Muscle of back (tissue), 11 donors: Measurements from ENCODE around the gene ITGBL1. TPM values are rescaled to one million over a fixed set of nuclear protein-coding genes. Genes with fewer than 3 reads are reported as not detected.
A peak's percentile ranks its signal among the peaks of the same experiment; 100 is the strongest.

Experiments used
- DNase-seq, 3 donors: peaks; one replicate each; pipeline versions ENCODE4 v3.0.0 to v3.0.0-alpha.2; 2013
- polyA plus RNA-seq, 10 donors: library from polyadenylated mRNA; unstranded; fragments of 120-200 nt; gene quantifications; one replicate each; pipeline ENCODE4 v1.2.1, GENCODE V29; 2013; ENCODE audit not compliant: insufficient read length in 10 of 10

ITGBL1 gene
- polyA plus RNA-seq, 10 donors, result 0.21 to 7.2 (median 3.0) TPM

DNA sequence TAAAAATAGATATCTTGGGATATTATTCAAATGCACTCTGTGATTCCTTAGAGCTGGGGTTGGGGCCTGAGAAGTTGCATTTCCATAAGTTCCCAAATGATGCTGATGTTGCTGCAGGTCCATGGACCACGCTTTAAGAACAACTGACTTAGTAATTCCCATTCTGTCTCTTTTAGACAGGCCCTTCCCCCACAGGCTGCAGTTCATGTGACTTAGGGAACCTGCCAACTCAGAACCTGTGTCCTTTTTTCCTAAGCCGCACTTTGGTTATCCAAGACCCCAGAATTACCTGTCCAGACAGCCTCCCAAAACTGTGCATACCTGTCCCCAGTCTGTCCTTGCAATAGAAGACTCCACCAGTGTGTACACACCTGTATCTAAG lies 1.7 kb upstream of the ITGBL1 start:
- no peak for DNase-seq

DNA sequence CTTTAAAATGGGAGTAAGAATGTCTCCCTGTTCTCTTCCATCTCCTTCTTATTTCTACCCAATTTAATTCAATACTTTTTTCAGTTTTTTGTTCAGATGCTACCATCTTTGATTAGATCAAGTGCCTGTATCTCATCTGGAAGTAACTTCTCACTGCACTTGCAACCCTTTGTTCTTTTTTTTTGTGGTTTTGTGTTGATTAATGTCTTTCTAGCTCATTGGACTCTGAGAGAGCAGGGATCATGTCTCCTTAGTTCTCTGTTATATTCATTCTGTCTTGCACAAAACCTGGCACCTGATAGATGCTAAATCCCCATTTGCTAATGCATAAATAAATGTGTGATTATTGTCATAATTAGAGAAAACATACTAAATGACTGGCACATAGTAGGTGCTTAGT lies 834 bp upstream of the ITGBL1 start:
- no peak for DNase-seq

DNA sequence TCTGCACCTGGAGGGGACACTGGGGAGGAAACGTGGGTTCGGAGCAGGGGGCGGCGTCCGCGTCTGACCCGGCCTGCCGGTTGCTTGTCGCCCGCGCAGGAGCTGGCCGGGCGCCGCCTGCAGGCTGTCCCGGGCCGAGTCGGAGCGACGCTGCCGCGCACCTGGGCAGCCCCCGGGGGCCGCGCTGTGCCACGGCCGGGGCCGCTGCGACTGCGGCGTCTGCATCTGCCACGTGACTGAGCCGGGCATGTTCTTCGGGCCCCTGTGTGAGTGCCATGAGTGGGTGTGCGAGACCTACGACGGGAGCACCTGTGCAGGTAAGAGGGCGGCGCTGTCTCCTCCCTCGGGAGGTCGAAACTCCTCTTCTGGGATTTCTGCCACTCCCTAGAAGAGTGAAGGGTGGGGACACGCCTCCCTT lies 1.3 kb downstream of the ITGBL1 start:
- peak in 1 of 3 donors; percentile 11 for DNase-seq

DNA sequence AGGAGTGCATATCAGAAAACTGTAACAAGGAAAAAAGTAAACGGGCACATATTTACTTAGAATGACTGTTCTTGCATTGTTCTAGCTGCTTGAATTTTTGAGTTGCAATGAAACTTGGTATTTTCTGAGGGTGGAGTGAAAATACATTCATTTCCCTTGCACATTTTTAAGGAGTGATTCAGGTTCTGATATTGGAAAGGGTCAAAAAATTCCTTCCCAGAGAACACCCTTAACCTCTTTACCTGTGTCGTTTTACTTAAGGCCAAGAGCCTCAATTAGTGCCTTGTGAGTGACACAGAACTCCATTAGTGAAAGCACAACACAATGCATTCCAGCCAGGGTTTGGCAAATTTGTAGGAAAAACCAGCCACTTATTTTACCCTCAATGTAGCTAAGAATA lies 2.3 kb downstream of the ITGBL1 start:
- DNase-seq, result peak in 1 of 3 donors; percentile 13

DNA sequence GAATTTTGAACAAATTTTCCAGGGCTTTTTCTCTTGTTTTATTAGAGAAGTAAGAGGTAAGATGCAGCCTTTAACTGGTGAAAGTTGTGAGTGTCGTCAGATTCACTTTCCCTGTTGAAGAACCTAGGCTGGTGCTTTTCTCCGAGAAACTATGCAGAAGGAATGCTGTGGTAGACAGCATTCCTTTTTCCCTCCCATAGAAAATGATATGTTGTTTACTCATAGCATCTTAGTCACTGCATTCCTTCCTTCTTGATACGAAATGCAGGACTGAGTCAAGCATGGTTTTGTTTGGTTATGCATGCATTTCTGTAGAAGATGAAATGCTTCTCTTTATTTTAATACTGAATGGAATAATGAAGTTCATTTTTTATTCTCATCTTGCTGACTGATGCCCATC lies 3.4 kb downstream of the ITGBL1 start:
- peak in 1 of 3 donors; percentile 85 for DNase-seq

DNA sequence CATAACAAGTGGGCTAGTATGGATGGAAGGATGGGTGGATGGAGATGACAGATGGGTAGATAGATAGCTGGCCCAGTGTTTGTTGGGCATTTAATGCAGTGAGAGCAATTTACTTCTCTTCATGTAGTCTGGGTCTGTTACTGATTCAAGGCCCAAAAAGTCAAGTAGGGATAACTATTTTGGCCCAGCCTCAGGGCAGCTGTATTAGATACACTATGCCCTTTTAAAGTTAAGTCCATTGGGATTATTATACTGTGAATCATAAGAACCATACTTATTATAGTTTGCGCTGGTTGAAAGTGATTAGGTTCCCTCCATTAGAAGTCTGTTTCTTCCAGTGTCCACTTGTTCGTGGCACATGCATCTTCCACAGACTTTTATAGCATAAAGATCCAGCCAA lies 4.7 kb downstream of the ITGBL1 start:
- no peak for DNase-seq

DNA sequence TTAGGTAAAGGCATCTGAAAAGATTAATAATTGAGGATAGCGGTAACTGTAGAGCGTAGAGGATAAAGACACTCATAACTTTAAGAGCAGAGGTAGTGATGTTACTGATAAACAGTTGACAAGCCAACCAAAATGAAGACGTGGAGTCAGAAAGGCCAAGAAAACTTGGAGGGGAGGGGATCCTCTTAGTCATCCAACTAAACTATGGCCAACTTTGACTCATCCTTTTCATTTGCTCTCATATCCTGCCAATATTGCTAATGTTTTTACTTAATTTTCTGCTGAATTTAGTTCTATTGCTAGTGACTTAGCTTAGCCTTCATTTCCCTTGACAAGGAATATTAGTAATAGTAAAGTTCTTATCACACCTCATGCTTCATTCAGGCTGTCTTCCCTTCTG lies 13.4 kb downstream of the ITGBL1 start:
- DNase-seq, result no peak

DNA sequence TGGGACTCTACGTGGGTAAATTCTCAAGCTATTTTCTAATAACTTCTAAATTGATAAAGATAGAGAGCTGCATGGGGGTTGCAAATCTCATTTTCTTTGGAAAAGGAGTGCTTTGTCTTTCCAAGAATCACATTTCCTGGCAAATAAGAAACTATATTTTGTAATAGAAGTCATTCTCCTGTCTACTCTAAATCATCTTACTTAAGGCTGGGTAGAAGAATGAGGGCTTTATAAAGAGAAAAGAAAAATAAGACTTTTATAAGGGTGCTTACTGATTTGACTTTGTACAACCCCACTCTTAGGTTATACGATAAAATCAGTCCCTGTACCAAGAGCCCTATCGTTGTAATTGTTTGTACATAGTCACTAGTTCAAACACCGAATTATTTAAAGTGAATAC lies 14.9 kb downstream of the ITGBL1 start:
- no peak for DNase-seq

DNA sequence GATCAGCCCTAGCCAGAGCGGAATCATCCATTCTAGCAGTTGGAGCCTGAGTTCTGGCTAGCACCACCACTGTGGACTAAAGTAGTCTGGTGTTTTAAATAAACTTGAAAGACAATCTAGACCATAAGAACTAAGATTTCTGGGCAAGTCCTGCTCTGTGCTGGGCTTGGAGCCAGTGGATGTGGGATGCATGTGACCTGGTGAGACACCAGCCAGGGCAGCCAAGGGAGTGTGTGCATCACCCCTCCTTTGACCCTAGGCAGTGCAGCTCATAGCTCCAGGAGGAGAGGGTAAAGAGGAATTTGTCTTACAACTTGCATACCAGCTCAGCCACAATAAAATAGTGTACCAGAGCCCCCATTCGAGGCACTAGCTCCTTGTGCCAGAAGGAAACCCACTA lies 21.0 kb downstream of the ITGBL1 start:
- no peak for DNase-seq

DNA sequence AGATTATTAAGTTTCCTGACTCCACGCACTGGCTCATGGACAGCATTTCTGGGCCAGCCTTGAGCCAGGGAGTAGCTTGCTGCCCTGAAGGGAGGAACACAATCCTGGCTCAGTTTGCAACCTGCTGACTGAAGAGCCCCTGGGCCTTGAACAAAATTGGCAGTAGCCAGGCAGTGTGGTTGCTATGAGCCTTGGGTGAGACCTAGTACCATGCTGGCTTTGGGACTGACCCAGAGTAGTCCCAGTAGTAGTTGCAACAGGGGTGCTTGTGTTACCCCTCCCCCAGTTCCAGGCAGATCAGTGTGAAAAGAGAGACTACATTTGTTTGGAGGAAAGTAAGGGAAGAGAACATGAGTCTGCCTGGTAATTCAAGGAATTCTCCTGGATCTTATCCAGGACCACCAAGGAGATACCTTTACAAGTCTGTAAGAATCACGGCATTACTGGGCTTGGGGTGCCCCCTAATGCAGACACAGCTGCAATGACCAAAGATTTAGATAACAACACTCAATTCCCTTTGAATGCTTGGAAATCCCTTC lies 22.0 kb downstream of the ITGBL1 start:
- peak in 2 of 3 donors; percentile 15 to 84 for DNase-seq

DNA sequence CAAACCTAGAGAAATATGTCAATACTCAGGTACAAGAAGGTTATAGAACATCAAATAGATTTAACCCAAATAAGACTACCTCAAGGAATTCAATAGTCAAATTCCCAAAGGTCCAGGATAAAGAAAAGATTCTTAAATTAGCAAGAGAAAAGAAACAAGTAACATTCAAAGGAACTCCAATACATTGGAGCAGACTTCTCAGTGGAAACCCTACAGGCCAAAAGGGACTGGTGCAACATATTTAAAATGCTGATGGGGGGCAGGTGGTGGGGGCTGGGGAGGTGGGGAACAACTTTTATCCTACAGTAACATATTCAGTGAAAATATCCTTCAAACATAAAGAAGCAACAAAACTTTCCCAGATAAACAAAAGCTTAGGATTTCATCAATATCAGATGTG lies 23.1 kb downstream of the ITGBL1 start:
- no peak for DNase-seq

DNA sequence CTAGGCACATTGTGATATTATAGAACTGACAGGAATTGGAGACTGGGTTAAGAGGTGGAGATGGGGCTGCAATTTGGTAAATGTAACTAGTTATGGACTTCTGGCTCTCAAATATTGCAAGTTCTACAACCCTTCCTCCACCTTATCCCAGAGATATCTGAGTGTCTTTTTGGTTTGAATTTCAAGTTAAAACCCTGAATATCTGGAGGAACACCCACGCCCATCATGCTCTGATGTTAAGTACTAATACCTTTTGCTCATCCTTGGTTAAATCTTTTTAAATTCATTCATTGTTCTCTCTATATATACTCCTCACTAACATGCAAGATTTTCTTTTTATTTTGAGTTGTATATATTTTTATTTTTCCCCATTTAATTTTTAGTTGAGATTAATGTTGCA lies 28.9 kb downstream of the ITGBL1 start:
- DNase-seq, result no peak

DNA sequence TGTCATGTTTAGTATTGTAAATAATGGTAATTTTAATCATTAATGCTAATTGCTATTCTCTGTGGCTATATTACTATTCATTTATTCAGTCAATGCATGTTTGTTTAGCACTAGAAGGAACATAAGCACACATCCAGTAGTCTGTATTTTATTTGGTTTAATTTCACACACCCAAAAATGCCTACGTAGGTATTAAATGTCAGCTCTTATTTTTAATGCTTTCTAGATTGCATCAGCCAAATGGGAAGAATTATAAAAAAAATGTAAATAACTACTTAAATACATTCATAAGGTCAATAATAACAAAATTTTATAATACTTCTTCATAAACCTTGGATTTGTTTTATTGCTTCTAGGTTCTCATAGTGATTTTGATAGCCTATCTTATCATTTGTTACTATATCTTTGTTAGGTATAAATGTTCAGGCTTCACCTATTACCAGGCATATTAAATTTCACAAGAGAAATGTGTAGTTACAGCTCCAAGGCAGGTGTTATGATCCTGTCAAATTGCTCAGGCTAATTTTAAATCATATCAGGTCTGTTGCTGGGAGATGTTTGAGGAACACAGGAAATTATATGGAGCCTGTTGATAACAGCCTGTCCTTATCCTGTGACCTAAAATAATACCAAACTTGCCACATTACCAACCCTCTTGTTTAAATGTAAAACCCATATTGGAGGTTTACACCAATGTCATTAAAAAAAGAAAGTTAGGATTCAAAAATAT lies 34.4 kb downstream of the ITGBL1 start:
- no peak for DNase-seq

DNA sequence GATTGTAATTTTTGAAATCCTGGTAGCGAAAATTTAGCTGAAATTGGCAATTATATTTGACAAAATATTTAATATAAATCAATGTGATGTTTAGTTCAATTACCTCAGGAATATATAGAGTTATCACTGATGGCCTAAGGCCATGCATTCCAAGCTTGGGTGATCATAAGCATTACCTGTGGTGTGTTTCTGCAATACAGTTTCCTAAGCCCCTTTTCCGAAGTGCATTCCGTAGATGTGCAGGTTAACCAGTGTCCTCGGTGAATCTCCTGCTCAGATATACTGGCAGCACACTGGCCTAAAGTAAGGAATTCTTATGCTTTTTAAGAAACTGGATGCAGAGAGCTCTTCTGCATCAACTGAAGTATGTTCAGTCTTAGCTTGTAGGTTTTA lies 35.0 kb downstream of the ITGBL1 start:
- no peak for DNase-seq

DNA sequence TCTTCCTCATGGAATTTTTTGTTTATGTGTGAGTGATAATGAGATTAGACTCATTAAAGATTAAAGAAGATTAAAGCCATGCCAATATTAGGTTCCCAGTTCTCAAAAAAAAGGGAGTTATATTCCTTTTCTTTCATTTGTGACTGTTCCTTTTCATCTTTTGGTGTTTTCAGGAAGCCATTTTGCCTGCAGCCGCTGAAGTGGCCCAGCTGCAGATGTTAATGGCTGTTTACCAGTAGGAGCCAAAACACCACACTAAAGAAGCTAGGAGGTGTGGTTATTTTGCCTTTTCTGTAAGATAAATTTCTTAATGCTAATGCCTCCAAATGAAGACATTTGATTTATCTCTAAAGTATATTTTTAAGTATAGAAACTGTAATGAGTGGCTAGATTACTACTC lies 36.3 kb downstream of the ITGBL1 start:
- no peak for DNase-seq

DNA sequence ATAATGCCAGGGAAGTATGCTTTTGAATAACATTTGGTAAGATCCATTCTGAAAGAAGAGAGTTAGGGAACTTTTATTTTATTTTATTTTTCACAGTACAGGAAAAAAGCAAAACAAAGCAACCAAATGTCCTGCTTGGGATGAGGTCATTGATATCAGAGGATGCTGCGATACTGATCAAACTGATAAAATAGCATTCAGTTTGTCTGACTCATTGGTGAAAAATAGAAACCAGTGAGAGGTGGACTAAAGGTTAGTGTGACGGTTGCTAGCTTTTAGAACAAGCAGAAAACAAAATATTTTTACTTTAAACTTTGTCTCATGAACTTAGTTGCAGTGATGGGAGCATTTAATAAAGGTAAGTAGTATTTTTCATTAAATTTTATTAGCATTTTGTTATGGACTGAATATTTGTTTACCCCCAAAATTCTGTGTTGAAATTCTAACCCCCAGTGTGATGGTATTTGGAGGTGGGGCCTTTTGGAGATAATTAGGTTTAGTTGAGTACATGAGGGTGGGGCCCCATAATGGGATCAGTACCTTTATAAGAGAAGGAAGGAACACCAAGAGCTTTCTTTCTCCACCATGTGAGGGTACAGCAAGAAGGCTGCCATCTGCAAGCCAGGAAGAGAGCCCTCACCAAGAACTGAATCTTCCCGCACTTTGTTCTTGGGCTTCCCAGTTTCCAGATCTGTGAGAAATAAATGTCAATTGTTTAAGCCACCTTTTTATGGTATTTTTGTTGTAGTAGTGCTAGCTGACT lies 37.3 kb downstream of the ITGBL1 start:
- DNase-seq, result no peak

DNA sequence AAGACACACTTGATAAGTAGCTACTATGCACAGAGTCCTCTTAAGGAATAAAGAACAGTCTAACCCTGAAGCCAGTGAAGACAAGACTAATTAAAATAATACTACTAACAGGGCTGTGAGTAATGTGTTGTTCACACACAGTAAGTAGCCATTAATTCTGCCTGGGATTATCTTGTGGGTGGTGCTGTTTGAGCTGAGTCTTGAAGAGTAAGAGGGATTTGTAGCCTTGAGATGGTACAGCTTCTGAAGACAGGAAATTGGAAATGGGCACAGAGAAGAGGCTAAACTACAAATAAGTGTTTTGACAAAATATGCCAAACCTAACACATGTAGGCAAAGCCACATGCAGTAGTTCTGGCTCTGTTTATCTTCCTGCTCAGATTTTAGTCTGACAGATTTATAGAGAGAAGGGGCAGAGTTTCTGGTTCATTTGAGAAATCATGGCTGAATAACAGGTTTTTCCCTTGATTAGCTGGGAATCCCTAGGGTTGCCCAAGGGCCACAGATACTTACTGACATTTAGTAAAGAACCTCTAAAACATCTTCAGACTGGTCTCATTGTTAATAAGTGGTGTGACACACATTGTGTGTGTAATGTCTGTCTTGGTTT lies 38.0 kb downstream of the ITGBL1 start:
- DNase-seq, result no peak

DNA sequence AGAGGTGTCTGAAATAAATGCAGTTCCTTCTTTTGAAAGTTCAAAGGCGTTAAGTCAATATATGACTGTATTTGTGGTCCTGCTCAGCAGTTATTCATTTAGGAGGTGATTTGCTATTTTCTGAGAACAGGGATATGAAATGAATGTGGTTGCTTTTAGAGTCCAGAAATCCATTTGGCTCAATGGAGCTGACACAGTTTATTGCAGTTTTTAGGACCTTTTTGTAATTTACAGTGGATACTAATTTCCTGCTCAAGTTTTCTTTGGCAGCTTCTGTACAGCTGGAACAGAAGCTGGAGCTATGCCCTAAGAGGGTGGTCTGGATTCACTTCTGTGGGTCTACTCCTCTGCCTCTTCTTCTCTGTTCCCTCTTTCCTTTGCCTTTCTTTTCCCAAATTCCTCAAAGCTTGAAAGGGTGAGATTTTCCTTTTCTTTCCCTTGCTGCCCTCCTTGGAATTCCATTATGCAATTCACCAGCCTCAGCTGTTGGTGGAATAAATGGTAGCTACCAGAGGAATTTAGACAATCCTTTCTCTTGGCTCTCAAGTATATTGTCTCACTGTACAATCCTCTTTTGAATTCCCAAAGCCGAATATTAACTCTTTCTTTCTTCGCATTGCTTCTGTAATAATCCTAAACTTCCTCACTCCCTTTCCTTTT lies 39.9 kb downstream of the ITGBL1 start:
- no peak for DNase-seq

DNA sequence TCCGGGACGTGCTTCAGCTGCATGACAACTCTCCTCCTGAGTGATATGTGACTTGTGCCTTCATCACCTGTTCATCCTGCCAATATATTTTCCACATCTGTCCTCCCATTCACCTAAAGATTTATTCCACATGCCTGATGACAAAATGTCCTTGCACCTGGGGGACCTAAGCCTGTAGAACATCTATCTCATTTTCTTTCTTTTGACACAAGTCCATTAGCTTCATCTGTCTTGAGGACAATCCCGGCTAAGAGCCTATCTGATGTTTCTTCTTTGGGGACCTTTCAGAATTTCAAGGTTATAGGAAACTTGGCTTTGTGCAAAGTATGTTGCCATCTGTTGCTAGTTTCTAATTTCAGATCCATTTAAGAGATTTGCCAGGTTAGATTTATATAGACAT lies 41.1 kb downstream of the ITGBL1 start:
- no peak for DNase-seq

DNA sequence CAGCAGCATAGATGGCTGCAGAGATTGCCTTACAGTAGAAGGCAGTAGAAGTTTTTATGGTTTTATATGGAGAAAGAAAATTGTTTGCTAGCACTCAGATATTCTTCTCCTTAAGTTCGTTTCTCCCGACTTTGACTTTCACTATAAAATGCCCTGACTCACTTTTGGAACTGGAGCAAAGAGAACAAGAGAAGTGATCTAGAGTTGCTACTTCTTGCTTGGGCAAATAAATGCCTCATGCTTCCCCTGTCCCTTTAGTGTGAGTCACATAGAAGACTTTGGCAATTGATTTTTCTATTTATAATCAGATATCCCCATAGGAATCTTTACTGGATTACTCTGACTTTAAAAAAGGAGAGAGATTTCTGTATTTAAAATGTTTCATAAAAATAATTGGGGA lies 46.9 kb downstream of the ITGBL1 start:
- DNase-seq, result no peak

DNA sequence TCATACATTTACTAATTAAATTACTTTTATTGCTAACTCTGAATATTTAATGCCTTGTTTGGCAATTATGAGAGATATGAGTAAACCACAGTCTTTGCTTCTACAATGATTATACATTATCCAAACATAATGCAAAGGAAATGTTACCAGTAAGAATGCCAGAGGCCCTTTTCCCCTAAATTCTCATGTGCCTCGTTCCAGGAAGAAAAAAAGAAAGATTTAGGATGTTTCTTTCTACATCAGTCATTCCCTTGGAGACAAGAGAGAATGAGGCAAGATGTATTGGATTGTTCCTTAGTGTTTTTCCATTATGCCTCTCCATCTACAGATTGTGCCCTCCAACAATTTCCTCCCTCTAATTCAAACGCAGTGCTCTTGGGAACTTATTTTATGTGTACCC lies 50.1 kb downstream of the ITGBL1 start:
- no peak for DNase-seq

DNA sequence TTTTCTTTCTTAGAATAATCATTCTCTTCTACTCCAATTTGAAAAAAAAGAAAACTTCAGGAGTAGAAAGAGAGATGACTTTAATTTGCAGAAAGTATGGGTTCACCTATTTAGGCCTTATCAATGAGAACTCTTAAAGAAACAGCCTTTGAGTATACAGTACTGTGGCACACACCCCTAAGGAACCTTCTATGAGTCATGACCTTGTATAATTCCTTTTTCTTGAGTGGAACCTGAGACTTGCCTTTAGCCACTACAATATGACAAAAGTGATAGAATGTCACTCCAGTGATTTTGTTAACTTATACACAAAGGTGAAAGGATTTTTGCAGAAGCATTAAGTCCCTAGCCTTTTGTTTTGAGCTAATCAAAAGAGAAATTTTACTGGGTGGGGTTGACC lies 58.7 kb downstream of the ITGBL1 start:
- DNase-seq, result no peak
